Calu3 (cell line): Measurements from ENCODE around the gene STK38L. TPM values are rescaled to one million over a fixed set of nuclear protein-coding genes. Genes with fewer than 3 reads are reported as not detected.

Experiments
- BruUV-seq: library from RNA; stranded (reverse); fragments of 400-500 nt; replicated peaks from 2 replicates; lab custom pipeline; 2021; lab: Mats Ljungman, UMichigan
- CTCF ChIA-PET: fragments of 300-600 bp; sonication (Branson Sonifier 250); formaldehyde crosslinking; loops from one replicate; lab custom pipeline; 2022; ENCODE audit warnings: antibody characterized with exemption; lab: Charles Lee
- DNase-seq: peaks from one replicate; pipeline ENCODE4 v3.0.0; 2022
- H3K27ac Mint-ChIP-seq: one replicate; pipeline ENCODE4 v1.8.0; 2022; ENCODE audit warnings: mixed read lengths; ENCODE audit not compliant: unreplicated experiment
- H3K27me3 Mint-ChIP-seq: one replicate; pipeline ENCODE4 v1.8.0; 2022; ENCODE audit warnings: mixed read lengths; ENCODE audit not compliant: unreplicated experiment
- H3K36me3 Mint-ChIP-seq: one replicate; pipeline ENCODE4 v1.8.0; 2022; ENCODE audit warnings: mild to moderate bottlenecking, moderate library complexity, mixed read lengths; ENCODE audit not compliant: insufficient read depth, unreplicated experiment
- H3K4me1 Mint-ChIP-seq: one replicate; pipeline ENCODE4 v1.8.0; 2022; ENCODE audit warnings: mild to moderate bottlenecking, low read depth, mixed read lengths; ENCODE audit not compliant: unreplicated experiment
- H3K4me3 Mint-ChIP-seq: one replicate; pipeline ENCODE4 v1.8.0; 2022; ENCODE audit warnings: mild to moderate bottlenecking, low read depth, moderate library complexity, mixed read lengths; ENCODE audit not compliant: unreplicated experiment
- H3K9me3 Mint-ChIP-seq: one replicate; pipeline ENCODE4 v1.8.0; 2022; ENCODE audit warnings: low read depth, mixed read lengths; ENCODE audit not compliant: unreplicated experiment
- intact Hi-C: fragments of 100-400 bp; cut with micrococcal nuclease; formaldehyde crosslinking; loops from one replicate; pipeline ENCODE4 v1.10.0; 2022; ENCODE audit not compliant: unreplicated experiment
- total RNA-seq: library from RNA; stranded (reverse); gene quantifications from 2 replicates; pipeline ENCODE4 v1.2.3, GENCODE V29; 2022
- TF ChIP-seq, protein P1 (sequence below): fragments of 200-600 bp; IDR thresholded peaks from one replicate; pipeline ENCODE4 v1.8.0; 2022; ENCODE audit warnings: antibody characterized with exemption; ENCODE audit not compliant: unreplicated experiment

Gene STK38L
- total RNA-seq, 1 experiment from 2014 or later = 24.6 TPM

DNA sequence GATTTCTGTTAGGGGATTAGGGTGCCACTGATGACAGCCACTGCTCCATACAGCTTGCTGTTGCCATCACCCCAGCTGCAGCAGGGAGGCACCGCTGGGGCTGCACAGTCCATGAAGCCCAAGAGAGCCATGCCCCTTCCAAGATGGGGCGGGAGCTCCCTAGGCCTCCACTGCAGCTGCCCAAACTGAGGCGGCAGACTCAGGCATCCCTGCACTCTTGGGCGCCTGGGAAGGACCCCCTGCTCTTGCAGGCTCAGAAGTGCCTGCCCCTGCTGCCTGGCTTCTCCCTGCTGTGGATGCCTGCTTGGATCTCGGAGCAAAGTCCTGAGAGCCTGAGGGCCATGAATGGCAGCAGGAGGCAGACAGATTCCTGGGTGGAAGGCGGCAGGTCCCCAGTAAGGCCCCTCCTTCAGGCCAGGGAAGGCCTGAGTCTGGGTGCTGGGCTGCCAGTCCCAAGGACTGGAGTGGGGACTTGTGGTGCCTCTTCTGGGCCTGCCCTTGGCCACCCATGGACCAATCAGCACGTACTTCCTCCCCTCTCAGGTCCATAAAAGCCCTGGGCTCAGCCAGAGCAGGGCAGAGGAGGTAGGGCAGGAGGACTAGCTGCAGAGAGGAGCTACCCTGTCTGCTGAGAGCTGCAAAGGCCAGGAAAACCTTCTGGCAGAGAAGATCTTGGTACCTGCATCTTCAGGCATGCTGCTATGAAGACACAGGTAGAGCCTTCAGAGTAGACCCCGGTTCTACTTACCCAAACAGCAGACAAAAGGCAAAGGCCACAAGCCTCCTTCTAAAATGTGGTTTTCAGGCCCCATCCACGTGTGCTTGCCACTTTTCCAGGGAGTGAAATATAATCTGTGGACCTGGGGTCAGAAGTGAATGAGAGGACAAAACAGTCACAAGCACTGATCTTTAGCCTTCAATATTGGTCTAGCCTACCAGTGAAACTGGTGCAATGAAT lies 30.0 kb upstream of the STK38L start:
- CTCF ChIA-PET = no interaction called here
- no TSS peak for BruUV-seq
- no peaks in the 10 kb centered on the region for H3K4me1 Mint-ChIP-seq
- no peak overlapping the region for H3K27ac Mint-ChIP-seq
- TF ChIP-seq, protein P1, sequence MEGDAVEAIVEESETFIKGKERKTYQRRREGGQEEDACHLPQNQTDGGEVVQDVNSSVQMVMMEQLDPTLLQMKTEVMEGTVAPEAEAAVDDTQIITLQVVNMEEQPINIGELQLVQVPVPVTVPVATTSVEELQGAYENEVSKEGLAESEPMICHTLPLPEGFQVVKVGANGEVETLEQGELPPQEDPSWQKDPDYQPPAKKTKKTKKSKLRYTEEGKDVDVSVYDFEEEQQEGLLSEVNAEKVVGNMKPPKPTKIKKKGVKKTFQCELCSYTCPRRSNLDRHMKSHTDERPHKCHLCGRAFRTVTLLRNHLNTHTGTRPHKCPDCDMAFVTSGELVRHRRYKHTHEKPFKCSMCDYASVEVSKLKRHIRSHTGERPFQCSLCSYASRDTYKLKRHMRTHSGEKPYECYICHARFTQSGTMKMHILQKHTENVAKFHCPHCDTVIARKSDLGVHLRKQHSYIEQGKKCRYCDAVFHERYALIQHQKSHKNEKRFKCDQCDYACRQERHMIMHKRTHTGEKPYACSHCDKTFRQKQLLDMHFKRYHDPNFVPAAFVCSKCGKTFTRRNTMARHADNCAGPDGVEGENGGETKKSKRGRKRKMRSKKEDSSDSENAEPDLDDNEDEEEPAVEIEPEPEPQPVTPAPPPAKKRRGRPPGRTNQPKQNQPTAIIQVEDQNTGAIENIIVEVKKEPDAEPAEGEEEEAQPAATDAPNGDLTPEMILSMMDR = no peak
- no peak for DNase-seq
- H3K36me3 Mint-ChIP-seq = no peaks in the 10 kb centered on the region
- no peak overlapping the region for H3K4me3 Mint-ChIP-seq
- no peaks in the 10 kb centered on the region for H3K27me3 Mint-ChIP-seq
- H3K9me3 Mint-ChIP-seq = no peaks in the 10 kb centered on the region
- intact Hi-C loops = no loop called here

DNA sequence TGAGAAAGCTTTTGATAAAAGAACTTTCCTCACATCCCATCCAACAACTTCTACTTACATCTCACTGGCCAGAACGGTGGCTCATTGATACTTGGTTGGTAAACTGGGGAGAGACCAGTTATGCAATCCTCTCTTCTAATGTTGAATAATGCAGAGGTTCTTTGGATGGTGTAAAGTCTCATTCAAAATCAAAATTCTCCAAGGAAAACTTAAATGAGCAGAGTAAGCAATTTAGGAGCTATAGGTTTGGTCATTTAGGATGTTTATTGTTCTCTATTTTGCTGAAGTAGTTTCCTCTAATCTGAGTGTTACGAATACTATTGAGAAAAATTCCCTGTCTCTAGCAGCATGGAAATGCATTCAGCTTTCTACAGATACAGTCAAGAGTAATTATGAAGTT lies 26.5 kb upstream of the STK38L start:
- Mint-ChIP-seq H3K27ac (no peak overlapping the region), H3K4me3 (no peak overlapping the region), H3K9me3 (no peaks in the 10 kb centered on the region), H3K27me3 (no peaks in the 10 kb centered on the region), H3K36me3 (no peaks in the 10 kb centered on the region), H3K4me1 (no peaks in the 10 kb centered on the region)
- DNase-seq = no peak
- TF ChIP-seq, protein P1 = no peak
- no TSS peak for BruUV-seq
- intact Hi-C loops = no loop called here
- CTCF ChIA-PET = no interaction called here

DNA sequence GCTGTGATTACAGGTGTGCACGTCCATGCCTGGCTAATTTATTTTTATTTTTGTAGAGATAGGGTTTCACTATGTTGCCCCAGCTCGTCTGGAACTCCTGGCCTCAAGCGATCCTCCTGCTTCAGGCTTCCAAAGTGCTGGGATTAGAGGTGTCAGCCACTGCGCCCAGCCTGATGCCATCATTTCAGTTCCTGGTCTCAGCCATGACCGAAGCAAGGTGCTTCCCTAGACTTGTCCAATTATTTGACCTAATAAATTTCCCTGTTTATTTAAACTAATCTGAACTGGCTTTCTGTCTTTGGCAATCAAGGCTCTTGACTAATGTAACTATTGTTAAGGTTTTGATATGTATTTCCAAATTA lies 24.4 kb upstream of the STK38L start:
- Mint-ChIP-seq H3K27me3 (no peaks in the 10 kb centered on the region), H3K27ac (no peak overlapping the region), H3K4me3 (no peak overlapping the region), H3K9me3 (no peaks in the 10 kb centered on the region), H3K36me3 (no peaks in the 10 kb centered on the region), H3K4me1 (no peaks in the 10 kb centered on the region)
- no peak for DNase-seq
- no TSS peak for BruUV-seq
- CTCF ChIA-PET = interaction anchor here (1.4 kb wide), 1 partner anchor 12 kb away, joined by 3 read pairs; no protein-coding TSS in a partner anchor
- intact Hi-C loops = no loop called here
- TF ChIP-seq, protein P1 = no peak

DNA sequence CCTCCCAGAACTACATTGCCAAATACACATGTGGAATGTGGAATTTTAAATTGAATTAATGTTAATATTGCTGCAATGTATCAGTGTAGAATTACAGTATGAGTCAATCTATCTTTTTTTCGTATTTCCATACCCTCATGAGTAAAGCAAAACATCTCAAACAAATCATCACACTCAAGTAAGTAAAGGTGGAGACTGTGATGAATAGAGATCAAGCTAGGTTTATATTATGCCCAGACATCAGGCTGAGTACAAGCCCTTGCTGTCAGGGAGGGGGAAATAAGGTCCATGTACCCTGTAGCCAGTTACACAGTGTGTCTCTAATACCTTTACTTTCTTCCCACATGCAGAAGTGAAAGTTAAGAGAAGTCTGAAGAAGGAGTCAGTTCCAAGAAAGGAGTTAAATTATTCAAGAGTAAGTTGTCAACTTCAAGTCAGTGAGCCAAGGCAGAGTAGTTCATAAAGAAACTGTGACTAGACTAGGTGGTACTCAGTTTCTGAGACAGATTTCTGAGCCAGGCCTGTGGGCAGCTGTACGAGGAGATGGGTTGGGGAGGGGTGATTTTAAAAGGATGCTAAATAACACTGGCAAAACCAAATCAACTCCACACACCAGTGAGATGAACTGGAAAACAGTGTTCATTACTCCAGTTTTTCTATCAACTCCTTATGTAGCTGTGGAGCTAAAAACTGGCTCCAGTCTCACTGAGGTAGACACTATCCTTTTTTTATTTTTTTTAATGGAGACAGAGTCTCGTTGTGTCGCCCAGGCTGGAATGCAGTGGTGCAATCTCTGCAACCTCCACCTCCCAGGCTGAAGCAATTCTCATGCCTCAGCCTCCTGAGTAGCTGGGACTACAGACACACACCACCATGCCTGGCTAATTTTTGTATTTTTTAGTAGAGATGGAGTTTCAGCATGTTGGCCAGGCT lies 23.8 kb upstream of the STK38L start:
- intact Hi-C loops = no loop called here
- Mint-ChIP-seq H3K4me1 (no peaks in the 10 kb centered on the region), H3K4me3 (no peak overlapping the region), H3K27ac (no peak overlapping the region), H3K27me3 (no peaks in the 10 kb centered on the region), H3K9me3 (no peaks in the 10 kb centered on the region), H3K36me3 (no peaks in the 10 kb centered on the region)
- TF ChIP-seq, protein P1 = no peak
- CTCF ChIA-PET = interaction anchor here (0.7 to 1.4 kb wide), 2 partner anchors 12 to 27 kb away, joined by 3 read pairs; no protein-coding TSS in a partner anchor
- BruUV-seq = no TSS peak
- no peak for DNase-seq
